ENCODE results near the gene SPINK8.

Gene SPINK8

GRCh38 chr3:48320996-48321395, 12.5 kb downstream of the SPINK8 start:
- no peak for DNase-seq

- no peak for DNase-seq
These were observed 14.6 kb downstream of the SPINK8 start for GRCh38 chr3:48318713-48319468.

GRCh38 chr3:48314542-48314941, 18.9 kb downstream of the SPINK8 start:
- DNase-seq = no peak

- DNase-seq = no peak
These were observed 26.5 kb downstream of the SPINK8 start for GRCh38 chr3:48306860-48307530.

GRCh38 chr3:48306290-48306689, 27.2 kb downstream of the SPINK8 start:
- no peak for DNase-seq

DNA sequence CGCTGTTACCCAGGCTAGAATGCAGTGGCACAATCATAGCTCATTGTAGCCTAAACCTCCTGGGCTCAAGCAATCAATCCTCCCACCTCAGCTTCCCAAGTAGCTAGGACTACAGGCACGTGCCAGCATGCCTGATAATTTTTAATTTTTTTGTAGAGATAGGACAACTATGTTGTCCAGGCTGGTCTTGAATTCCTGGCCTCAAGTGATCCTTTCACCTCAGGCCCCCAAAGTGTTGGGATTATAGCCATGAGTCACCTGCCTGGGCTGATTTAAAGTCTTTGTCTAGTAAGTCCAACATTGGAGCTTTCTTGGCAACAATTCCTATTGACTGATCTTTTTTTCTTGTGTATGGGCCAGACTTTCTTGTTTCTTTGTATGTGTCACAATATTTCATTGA, 28.1 kb downstream of the SPINK8 start:
- no peak for DNase-seq

- no peak for DNase-seq
These were observed 30.4 kb downstream of the SPINK8 start for GRCh38 chr3:48303021-48303420.

GRCh38 chr3:48301800-48302166, 31.7 kb downstream of the SPINK8 start:
- peak; percentile 32 for DNase-seq

DNA sequence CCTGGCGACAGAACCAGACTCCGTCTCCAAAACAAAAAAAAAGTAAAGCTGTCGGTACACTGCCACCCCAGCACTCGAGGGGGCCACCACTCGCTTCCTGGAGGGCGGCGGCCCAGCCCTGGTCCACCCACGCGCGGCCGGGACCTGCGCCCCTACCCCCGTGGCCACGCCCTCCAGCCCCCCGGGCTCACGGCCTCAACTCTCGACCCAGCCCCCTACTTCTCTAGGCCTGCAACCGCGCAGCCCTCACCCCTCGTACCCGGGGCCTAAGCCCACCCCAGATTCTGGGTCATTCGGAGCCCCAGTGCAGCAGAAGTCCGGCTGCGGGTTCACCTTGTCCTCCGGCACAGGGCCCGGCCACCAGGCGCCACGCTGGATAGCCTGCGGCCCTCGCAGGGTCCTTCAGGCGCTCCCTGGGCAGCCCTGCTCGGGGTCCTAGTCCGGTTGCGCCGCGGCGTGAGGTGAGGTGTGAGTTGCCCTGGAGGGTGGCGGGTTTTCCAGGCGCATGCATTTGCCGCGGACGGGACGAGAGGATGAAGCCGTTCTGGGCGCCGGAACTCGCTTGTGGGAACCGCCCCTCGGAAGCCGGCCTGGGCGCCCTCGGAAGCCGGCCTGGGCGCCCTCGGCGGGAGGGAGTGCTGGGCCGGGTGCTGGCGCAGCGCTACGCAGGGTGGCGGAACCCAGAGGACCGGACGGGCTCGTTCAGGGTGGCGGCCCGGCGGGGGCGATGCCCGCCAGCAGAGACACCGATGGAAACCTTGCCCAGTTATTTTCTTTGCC, 32.3 kb downstream of the SPINK8 start, which contains the start of gene NME6:
TSS of gene NME6 (minus strand) at position 348 of the 780 bp plus-strand sequence.
- peak; percentile 87 for DNase-seq

GRCh38 chr3:48299746-48300712, 33.4 kb downstream of the SPINK8 start:
- DNase-seq = no peak

GRCh38 chr3:48297111-48297810, 36.2 kb downstream of the SPINK8 start:
- DNase-seq = no peak

GRCh38 chr3:48296699-48297098, 36.8 kb downstream of the SPINK8 start:
- DNase-seq = no peak

DNA sequence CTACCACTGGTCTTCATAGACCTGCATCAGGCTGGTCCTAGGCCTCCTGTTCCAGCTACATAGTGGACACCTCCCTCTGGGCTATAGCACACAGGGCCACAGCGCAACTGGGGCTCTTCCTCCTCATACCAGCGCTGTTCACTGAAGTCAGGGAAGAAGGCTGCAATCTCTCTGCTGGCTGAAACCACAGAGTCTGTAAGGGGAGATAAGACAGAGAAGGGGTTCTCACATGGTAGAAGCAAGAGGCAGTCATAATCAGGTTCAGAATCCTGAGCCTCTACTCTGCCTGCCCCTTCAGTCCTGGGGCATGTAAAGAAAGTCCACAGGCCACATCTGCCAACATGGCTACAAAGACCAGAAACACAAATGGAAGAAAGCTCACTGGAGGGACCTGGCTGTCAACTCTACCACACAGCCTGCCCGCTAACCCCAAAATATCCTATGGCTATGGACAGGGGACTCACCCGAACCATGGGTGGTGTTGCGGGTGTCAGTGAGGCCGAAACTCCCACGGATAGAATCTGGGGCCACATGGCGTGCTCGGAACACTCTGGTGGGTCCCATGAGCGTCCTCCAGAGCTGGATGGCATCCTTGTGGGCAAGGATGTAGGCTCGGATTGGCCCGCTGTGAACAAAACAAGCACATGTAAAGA, 38.7 kb downstream of the SPINK8 start:
- DNase-seq = no peak

- DNase-seq = no peak
These were observed 43.8 kb downstream of the SPINK8 start for GRCh38 chr3:48289659-48290058.

DNA sequence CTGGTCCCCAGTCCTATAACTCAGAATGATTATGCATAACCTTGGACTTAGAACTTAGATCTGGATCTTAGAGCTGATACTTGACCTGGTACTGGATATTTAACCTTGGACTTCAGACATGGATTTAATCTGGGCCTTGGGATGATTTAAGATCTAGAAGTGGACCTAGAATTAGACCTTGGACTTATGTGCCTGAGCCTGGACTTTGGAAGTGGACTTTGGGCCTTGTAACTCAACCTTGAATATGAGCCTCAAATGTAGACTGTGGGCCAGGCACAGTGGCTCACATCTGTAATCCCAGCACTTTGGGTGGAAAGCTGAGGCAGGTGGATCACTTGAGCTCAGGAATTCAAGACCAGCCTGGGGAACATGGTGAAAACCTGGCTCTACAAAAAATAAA, 46.4 kb downstream of the SPINK8 start:
- no peak for DNase-seq

DNA sequence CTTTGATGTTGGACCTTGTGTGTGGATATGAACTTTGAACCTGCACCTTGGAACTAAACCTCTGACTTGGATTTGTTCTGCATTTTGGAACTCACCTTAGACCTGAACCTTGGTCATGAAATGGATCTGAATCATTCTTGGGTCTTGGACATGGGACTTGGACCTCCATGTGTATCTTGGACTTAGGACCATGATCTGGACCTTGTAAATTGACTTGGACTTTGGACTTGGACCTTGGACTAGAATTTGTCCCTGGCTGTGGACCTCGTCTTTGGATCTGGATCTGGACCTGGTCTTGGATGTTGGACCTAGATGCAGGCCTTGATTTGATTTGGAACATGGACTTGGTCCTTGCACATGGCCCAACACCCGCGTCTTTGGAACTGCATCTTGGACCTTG, 47.2 kb downstream of the SPINK8 start:
- DNase-seq = no peak

DNA sequence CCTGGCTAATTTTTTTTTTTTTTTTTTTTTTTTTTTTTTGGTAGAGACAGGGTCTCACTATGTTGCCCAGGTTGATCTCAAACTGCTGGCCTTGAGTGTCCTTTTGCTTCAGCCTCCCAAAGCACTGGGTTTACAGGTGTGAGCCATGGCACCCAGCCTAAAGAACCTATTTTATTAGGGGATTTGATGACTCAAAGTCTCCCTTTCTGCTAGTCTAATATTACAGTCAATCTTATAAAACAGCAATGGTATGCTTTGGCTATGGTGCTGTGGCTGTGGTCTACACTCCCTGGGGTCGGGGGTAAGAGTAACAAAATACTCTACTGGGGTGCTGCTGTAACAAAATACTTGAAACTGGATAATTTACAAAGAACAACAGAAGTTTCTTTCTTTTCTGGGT, 47.8 kb downstream of the SPINK8 start:
- no peak for DNase-seq

- peak; percentile 20 for DNase-seq
These were observed 48.3 kb downstream of the SPINK8 start for GRCh38 chr3:48285132-48285531.

GRCh38 chr3:48280881-48281280, 52.6 kb downstream of the SPINK8 start:
- DNase-seq = no peak

GRCh38 chr3:48278884-48279559, 54.4 kb downstream of the SPINK8 start:
- DNase-seq = no peak

All from fibroblast of skin of back (primary cell).